Transverse colon (tissue), 4 donors: Measurements from ENCODE around the gene CBARP.

Experiments used
- POLR2A ChIP-seq: fragments of 450-650 bp; IDR thresholded peaks from one replicate; pipeline ENCODE4 v1.6.1; 2016; ENCODE audit warnings: antibody characterized with exemption, mild to moderate bottlenecking, moderate library complexity
- POLR2AphosphoS5 ChIP-seq, 3 donors: sonication (generic); formaldehyde crosslinking; IDR thresholded peaks; one replicate each; pipeline ENCODE4 v1.6.1; 2016; ENCODE audit warnings: antibody characterized with exemption in 3 of 3
- TF ChIP-seq, protein P1 (sequence below), 5 experiments: fragments of 200-600 bp in 3 of 5; fragments of 450-650 bp in 2 of 5; sonication (generic) in 3 of 5; IDR thresholded peaks; 1 replicate in 2 of 5; 2 replicates in 3 of 5; pipeline ENCODE4 v1.5.1; 2016 to 2017; ENCODE audit warnings: antibody characterized with exemption in 5 of 5, inconsistent platforms in 3 of 5, mild to moderate bottlenecking in 2 of 5, moderate library complexity in 1 of 5

DNA sequence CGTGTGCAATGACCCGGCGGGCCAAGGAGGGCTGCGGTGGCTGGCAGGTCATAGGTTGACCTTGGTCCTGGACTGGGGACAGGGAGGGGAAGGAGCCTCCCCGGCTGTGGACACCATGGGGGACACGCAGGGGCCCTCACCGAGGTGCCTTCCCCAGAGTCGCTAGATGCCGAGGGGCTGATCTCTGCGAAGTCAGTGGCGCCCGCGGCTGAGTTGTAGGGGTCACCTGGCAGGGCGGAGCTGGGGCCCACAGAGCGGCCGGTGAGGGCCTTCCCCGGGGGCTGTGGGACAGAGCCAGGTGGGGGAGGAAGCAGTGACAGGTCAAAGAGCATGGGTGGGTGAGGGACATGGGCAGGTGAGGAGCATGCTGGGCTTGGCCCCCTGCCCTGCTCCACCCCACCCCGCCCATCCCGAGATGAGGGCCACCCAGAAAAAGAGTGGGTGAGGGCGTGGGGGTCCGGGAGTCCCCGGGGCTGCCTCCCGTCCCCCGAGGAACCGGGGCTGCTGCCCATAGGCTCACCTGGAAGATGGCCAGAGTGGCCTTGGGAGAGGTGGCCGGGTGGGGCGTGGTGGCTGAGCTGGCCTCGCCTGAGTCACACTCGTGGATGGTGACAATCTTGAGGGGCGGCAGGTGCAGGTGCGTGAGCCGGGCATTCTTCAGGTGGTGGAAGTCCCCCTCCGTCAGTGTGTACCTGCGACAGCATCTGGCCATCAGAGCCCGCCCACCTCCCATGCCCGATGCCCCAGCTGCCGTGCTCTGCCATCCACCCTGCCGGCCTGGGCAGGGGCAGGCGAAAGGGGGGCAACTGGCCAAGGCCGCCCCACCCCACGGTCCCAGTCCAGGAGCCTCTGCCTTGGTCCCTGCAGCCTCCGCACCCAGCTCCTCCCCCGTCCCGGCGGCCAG lies 3.5 kb downstream of the CBARP start:
- TF ChIP-seq POLR2A (no peak), POLR2AphosphoS5 (IDR thresholded peaks at IDR 0.05) (no peak)
- TF ChIP-seq, protein P1, sequence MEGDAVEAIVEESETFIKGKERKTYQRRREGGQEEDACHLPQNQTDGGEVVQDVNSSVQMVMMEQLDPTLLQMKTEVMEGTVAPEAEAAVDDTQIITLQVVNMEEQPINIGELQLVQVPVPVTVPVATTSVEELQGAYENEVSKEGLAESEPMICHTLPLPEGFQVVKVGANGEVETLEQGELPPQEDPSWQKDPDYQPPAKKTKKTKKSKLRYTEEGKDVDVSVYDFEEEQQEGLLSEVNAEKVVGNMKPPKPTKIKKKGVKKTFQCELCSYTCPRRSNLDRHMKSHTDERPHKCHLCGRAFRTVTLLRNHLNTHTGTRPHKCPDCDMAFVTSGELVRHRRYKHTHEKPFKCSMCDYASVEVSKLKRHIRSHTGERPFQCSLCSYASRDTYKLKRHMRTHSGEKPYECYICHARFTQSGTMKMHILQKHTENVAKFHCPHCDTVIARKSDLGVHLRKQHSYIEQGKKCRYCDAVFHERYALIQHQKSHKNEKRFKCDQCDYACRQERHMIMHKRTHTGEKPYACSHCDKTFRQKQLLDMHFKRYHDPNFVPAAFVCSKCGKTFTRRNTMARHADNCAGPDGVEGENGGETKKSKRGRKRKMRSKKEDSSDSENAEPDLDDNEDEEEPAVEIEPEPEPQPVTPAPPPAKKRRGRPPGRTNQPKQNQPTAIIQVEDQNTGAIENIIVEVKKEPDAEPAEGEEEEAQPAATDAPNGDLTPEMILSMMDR (IDR thresholded peaks at IDR 0.05), result no peak
